GM10266 (cell line): ENCODE data around the gene WASL.
"Not testable (repeated sequence)": the region's sequence is repeated elsewhere in the genome, so short reads cannot be mapped to it uniquely, and the experiment has no call there.

Experiments
- DNase-seq: peaks from one replicate; pipeline ENCODE4 v3.0.0; 2012; ENCODE audit errors: extremely low spot score
- TF ChIP-seq, protein P1 (sequence below): IDR thresholded peaks from 2 replicates; pipeline ENCODE4 v1.5.1; 2012; ENCODE audit warnings: mild to moderate bottlenecking, low read depth; ENCODE audit not compliant: control insufficient read depth, insufficient read depth; ENCODE audit errors: missing control alignments

Gene WASL

DNA sequence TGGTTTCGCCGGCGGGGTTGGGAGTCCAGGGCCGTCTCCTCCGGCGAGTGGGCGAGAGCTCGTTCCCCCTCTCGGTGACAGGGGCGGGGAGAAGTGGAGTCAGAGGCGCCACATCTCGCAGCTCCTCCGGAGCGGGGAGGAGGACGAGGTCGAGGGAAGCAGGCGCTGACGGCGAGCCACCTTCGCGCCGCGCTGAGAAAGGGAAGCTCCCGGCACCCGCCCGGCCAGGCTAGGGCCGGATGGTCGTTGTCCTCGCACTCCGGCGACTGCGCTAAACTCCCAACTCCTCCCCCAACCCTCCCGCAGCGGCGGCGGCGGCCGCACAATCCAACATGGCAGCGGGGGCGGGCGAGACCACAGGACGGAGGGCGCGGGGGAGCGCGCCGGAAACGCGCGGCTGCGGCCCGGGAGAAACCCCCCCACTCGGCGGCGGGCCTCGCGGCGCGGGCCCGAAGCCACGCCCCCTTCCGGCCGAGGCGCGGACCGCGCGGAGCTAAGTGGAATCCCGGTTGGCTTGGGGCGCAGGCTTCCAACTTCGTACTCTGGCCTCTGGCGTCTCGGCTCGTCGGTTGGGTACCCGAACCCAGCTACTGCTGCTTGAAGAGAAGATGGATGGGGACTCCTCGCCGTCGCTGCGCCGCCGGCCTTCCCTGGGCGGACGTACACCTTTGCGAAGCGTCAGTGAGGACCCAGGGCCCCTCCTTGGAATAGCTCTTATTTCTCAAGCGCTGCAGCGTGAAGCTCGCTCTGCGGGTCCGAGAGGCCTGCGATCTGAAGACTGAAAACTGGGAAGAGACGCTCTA lies at the start of gene WASL:
Gene WASL (minus strand): TSS at position 270 of the 803 bp plus-strand sequence. CDS start 269 bp downstream, at position 1.
- DNase-seq: peak; percentile 92
- TF ChIP-seq, protein P1, sequence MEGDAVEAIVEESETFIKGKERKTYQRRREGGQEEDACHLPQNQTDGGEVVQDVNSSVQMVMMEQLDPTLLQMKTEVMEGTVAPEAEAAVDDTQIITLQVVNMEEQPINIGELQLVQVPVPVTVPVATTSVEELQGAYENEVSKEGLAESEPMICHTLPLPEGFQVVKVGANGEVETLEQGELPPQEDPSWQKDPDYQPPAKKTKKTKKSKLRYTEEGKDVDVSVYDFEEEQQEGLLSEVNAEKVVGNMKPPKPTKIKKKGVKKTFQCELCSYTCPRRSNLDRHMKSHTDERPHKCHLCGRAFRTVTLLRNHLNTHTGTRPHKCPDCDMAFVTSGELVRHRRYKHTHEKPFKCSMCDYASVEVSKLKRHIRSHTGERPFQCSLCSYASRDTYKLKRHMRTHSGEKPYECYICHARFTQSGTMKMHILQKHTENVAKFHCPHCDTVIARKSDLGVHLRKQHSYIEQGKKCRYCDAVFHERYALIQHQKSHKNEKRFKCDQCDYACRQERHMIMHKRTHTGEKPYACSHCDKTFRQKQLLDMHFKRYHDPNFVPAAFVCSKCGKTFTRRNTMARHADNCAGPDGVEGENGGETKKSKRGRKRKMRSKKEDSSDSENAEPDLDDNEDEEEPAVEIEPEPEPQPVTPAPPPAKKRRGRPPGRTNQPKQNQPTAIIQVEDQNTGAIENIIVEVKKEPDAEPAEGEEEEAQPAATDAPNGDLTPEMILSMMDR: peak; percentile 11

DNA sequence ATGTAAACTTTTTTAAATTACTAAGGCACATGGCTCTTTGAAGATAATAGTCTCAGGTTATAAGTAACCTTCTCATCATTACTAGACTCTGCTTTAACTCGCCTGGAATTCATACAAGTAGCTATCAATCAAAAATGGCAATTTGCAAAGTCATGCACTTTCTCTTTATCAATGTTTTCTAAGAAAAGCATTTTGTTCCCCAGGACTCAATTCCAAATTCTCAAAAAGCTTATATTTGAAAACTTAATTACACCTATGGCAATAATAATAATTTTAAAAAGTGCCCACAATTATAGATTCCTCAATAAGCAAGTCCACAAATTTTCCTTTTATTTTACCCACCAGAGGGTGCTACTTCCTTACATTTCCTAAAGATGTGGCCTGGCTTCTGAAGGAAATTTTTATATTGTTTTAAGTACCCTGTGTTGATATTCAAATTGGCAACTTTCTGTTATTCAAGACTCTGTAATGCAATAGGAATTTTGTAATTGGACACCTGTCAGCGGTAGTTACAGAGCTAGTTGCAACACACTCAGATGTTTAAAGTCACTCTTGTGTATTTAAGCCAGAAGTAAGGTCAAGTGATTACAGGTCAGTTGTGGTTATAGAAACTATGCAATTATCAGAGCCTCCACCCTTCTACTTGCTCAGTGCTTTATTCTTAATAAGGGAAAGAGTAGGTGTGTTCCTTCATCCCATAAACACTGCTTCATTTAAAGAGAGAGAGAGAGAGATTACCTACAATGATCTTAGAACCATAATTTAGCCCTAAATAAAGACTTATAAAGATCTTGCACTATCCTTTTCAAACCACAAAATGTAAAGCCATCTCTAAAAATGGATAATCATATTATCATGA lies 49.1 kb upstream of the WASL start:
- TF ChIP-seq, protein P1: peak; percentile 36
- no peak for DNase-seq

DNA sequence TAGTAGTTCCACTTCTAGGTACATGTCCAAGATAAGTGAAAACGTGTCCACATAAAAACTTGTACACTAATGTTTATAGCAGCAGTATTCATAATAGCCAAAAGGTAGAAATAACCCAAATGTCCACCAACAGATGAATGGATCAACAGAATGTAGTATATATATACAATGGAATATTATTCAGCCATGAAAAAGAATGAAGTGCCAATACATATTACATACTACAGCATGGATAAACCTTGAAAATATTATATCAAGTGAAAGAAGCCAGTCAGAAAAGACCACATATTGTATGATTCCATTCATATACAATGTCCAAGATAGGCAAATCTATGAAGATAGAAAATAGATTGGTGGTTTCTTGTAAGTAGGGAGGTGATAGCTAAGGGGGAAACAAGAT lies 47.8 kb upstream of the WASL start:
- no peak for DNase-seq
- TF ChIP-seq, protein P1: no peak

DNA sequence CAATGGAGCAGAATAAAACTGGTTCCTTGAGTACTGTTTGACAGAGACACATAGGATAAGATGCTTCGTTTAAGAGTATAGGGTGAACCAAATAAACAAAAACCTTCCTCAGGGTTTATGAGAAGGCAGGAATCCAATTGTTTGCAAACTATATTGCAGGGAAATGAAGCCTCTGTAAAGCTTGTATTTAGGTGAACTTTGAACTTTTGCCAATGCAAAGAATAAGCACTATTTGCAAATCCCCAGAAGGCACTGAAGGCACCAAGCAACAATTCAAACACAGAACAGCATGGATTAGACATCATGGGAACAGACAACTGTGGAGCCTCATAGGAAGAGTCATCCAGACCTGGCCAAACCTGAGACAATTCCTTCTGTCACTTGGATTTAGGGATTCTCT lies 47.1 kb upstream of the WASL start:
- no peak for DNase-seq
- TF ChIP-seq, protein P1: no peak

DNA sequence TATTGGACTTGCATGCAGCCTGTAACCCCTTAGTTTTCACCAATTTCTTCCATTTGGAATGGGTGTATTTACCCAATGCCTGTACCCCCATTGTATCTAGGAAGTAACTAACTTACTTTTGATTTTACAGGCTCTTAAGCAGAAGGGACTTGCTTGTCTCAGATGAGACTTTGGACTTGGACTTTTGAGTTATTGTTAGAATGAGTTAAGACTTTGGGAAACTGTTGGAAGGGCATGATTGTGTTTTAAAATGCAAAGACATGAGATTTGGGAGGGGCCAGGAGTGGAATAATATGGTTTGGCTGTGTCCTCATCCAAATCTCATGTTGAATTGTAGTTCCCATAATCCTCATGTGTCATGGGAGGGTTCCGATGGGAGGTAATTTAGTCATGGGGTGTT lies 46.3 kb upstream of the WASL start:
- DNase-seq: not testable (repeated sequence)

GRCh38 chr7:123792547-123792946 lies 43.7 kb upstream of the WASL start:
- TF ChIP-seq, protein P1: no peak
- no peak for DNase-seq

GRCh38 chr7:123791001-123791400 lies 42.2 kb upstream of the WASL start:
- TF ChIP-seq, protein P1: no peak
- no peak for DNase-seq
